NOMO-1 treated with dmso at 0.1 percent for 144 hours (cell line): ENCODE measurements around the gene ASAP3.
"Not testable (repeated sequence)": the region's sequence is repeated elsewhere in the genome, so short reads cannot be mapped to it uniquely, and the experiment has no call there.

Source experiments
- DNase-seq: peaks from one replicate; lab custom pipeline; 2025; ENCODE audit not compliant: unreplicated experiment; lab: John Stamatoyannopoulos, UW

The ASAP3 gene

GRCh38 chr1:23400324-23401114, 83.5 kb downstream of the ASAP3 start:
- no peak for DNase-seq

GRCh38 chr1:23399229-23399628, 84.8 kb downstream of the ASAP3 start:
- DNase-seq: no peak

GRCh38 chr1:23397908-23398307, 86.1 kb downstream of the ASAP3 start:
- DNase-seq: no peak

DNA sequence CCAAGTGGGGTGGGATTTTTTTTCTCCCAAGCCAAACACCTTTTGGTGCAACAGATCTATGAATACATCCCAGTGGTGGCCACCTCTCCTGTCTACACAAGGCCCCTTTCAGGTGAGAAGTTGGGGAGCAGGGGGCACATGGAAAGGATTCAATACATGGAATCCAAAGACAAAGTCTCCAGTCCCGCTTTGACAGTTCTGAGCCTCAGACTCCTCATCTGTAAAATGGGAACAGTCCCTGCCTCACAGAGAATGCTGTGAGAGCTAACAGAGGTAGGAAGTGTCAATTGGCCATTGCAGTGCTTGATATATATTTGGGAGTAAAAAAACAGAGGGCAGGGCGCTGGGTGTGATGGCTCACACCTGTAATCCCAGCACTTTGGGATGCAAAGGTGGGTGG, 87.6 kb downstream of the ASAP3 start:
- no peak for DNase-seq

- DNase-seq: no peak
Observed at GRCh38 chr1:23395849-23396248, 88.1 kb downstream of the ASAP3 start.

- no peak for DNase-seq
Observed at GRCh38 chr1:23395154-23395724, 88.7 kb downstream of the ASAP3 start.

DNA sequence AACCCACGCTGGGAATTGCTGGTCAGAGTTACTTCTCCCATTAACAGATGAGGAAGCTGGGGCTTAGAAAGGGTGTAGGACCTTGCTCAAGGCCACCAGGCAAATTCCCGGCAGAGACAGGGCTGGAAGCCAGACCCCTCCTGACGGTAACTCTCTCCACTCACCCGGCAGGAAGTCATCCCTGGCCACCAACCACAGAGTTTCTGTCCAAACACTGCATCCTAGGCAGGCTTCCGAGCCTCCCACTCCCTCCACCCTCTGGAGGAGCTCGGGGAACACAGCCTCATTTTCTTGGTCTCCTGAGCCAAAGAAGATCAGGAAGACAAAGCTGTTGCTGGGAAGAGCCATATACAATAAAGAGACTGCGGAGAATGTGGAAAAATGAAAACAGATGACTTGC, 89.3 kb downstream of the ASAP3 start:
- DNase-seq: no peak

GRCh38 chr1:23394181-23394580, 89.8 kb downstream of the ASAP3 start:
- no peak for DNase-seq

- DNase-seq: no peak
Observed at GRCh38 chr1:23393706-23394105, 90.3 kb downstream of the ASAP3 start.

GRCh38 chr1:23392125-23392855, 91.7 kb downstream of the ASAP3 start:
- DNase-seq: no peak

DNA sequence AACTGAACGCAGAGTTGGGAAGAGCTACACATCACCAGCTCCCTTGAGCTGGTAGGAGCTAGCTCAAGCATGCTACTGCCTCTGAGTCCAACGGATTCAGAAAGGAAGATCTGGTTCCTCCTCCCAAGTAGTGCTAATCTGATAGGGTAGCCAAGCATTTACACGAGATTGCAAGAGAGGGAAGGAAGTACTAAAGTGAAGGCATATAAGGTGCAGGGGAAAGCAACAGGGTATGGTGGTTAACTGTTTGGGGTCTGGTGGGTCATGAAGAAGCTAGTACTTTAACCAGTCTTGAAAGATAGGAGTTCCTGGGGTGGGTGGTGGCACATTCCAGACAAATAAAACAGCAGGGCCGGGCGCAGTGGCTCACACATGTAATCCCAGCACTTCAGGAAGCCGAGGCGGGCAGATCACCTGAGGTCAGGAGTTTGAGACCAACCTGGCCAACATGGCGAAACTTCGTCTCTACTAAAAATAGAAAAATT, 94.1 kb downstream of the ASAP3 start:
- no peak for DNase-seq

- DNase-seq: no peak
Observed at GRCh38 chr1:23387494-23387893, 96.5 kb downstream of the ASAP3 start.

GRCh38 chr1:23385119-23385621, 98.8 kb downstream of the ASAP3 start:
- no peak for DNase-seq

- no peak for DNase-seq
Observed at GRCh38 chr1:23384312-23385058, 99.5 kb downstream of the ASAP3 start.

DNA sequence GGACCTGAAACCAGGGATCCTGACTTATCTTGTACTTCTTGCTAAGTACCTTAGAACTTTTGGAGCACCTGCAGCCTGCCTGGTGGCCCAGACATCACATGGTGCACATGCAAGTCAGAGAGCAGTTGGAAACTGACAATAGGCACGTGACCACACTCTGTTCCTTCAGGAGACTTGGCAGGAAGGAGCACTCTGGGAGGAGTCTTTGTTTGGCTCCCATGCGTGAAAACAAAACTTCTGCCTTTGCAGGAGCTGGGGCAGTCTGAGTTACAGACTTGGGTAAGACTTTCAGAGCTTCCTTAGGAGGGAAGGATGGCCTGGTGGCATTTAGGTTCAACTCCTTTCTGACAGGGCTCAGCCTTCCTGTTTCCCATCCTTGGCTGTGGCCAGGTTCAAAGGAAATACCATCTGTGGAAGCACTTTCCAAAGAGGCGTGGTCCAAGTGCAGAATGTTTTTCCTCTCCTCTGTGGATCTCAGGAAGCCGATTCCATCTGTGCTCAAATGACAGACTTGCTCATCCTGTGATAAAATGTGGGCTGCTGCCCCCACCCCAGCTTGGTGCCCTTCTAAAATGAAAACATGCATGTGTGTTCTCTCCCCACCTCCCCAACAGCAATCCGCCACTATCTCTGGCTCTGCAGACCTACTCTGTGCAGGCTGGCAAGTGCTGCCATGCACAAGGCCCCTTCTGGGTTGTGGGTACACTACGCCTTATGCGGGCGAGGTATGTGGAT, 100.2 kb downstream of the ASAP3 start:
- DNase-seq: no peak

GRCh38 chr1:23381233-23381885, 102.6 kb downstream of the ASAP3 start:
- DNase-seq: no peak

- no peak for DNase-seq
Observed at GRCh38 chr1:23380719-23381118, 103.3 kb downstream of the ASAP3 start.

GRCh38 chr1:23380236-23380635, 103.7 kb downstream of the ASAP3 start:
- not testable (repeated sequence) for DNase-seq
